Glutamatergic neuron (in vitro differentiated cells): ENCODE data around the gene IL2RA. TPM values are rescaled to one million over a fixed set of nuclear protein-coding genes. Genes with fewer than 3 reads are reported as not detected.
"Not testable (repeated sequence)": the region's sequence is repeated elsewhere in the genome, so short reads cannot be mapped to it uniquely, and the experiment has no call there.

ENCODE experiments used
- DNase-seq: peaks from one replicate; pipeline ENCODE4 v3.0.0; 2022
- H3K27ac Mint-ChIP-seq: one replicate; pipeline ENCODE4 v1.8.0; 2020; ENCODE audit warnings: mild to moderate bottlenecking, mixed read lengths, inconsistent platforms; ENCODE audit not compliant: unreplicated experiment
- H3K27me3 Mint-ChIP-seq: one replicate; pipeline ENCODE4 v1.8.0; 2020; ENCODE audit warnings: mild to moderate bottlenecking, moderate library complexity, mixed read lengths, inconsistent platforms; ENCODE audit not compliant: unreplicated experiment
- H3K36me3 Mint-ChIP-seq: one replicate; pipeline ENCODE4 v1.8.0; 2020; ENCODE audit warnings: mild to moderate bottlenecking, mixed read lengths, inconsistent platforms; ENCODE audit not compliant: unreplicated experiment
- H3K4me1 Mint-ChIP-seq: one replicate; pipeline ENCODE4 v1.8.0; 2020; ENCODE audit warnings: mild to moderate bottlenecking, low read depth, mixed read lengths, inconsistent platforms; ENCODE audit not compliant: unreplicated experiment
- H3K4me3 Mint-ChIP-seq: one replicate; pipeline ENCODE4 v1.8.0; 2020; ENCODE audit warnings: mild to moderate bottlenecking, mixed read lengths, inconsistent platforms; ENCODE audit not compliant: unreplicated experiment
- H3K9me3 Mint-ChIP-seq: one replicate; pipeline ENCODE4 v1.8.0; 2020; ENCODE audit warnings: mild to moderate bottlenecking, moderate library complexity, mixed read lengths, inconsistent platforms; ENCODE audit not compliant: unreplicated experiment
- total RNA-seq: library from RNA; stranded (reverse); fragmentation: NEBNext Ultra II Directional; extraction: Animal tissue kit (Norgen Biotek cat#: 25700); gene quantifications from one replicate; pipeline ENCODE4 v1.2.1, GENCODE V29; 2021; ENCODE audit not compliant: unreplicated experiment
- TF ChIP-seq, protein P1 (sequence below): fragments of 200-600 bp; sonication (generic); IDR thresholded peaks from one replicate; pipeline ENCODE4 v1.5.0; 2021; ENCODE audit not compliant: partially characterized antibody, unreplicated experiment

The IL2RA gene
- total RNA-seq, 1 donor from 2014 or later: not detected

DNA sequence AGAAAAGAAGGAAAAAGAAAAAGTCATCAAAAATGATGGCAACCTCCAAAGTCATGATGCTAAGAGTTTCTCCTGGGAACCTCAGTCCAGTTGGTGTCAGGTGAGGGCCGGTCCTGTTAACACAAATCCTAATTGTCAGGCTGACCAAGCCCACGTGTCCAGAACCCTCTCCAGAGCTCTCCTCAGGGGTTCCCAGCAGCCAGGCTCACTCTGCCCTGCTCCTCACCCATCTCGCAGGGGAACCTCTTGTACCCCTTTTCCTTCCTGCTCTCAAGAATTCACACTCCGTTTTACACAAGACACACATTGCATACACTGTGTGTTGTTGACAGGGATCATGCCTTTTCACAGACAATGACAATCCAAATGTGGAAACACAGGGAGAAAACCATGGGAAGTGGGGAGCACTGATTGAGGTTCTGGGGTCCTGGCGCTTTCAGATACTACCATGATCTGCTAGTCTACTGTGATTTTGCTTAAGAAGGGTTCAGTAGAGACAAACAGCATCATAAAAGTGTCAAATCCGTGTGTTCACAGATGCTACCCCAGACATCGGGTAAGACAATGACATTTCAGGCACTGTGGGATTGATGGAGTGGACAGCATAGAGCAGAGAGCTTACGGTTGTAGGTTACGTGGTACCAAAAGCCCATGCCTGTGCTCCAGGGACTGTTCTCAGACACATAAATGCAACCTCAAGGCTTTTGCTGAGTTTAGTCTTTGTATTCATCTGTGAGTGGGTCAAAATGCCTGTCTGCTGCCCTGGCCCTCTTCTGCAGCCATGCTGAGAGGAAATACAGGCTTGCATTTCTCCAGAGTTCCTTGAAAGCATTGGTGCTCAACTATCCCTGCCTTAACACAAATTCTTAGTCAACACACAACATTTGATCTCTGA, 16.0 kb downstream of the IL2RA start:
- no peaks in the 10 kb centered on the region for H3K9me3 Mint-ChIP-seq
- H3K4me1 Mint-ChIP-seq: no peaks in the 10 kb centered on the region
- H3K27me3 Mint-ChIP-seq: peaks cover 3% of the 10 kb centered on the region
- no peaks in the 10 kb centered on the region for H3K36me3 Mint-ChIP-seq
- no peak overlapping the region for H3K4me3 Mint-ChIP-seq
- TF ChIP-seq, protein P1, sequence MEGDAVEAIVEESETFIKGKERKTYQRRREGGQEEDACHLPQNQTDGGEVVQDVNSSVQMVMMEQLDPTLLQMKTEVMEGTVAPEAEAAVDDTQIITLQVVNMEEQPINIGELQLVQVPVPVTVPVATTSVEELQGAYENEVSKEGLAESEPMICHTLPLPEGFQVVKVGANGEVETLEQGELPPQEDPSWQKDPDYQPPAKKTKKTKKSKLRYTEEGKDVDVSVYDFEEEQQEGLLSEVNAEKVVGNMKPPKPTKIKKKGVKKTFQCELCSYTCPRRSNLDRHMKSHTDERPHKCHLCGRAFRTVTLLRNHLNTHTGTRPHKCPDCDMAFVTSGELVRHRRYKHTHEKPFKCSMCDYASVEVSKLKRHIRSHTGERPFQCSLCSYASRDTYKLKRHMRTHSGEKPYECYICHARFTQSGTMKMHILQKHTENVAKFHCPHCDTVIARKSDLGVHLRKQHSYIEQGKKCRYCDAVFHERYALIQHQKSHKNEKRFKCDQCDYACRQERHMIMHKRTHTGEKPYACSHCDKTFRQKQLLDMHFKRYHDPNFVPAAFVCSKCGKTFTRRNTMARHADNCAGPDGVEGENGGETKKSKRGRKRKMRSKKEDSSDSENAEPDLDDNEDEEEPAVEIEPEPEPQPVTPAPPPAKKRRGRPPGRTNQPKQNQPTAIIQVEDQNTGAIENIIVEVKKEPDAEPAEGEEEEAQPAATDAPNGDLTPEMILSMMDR: no peak
- no peak for DNase-seq
- no peak overlapping the region for H3K27ac Mint-ChIP-seq

DNA sequence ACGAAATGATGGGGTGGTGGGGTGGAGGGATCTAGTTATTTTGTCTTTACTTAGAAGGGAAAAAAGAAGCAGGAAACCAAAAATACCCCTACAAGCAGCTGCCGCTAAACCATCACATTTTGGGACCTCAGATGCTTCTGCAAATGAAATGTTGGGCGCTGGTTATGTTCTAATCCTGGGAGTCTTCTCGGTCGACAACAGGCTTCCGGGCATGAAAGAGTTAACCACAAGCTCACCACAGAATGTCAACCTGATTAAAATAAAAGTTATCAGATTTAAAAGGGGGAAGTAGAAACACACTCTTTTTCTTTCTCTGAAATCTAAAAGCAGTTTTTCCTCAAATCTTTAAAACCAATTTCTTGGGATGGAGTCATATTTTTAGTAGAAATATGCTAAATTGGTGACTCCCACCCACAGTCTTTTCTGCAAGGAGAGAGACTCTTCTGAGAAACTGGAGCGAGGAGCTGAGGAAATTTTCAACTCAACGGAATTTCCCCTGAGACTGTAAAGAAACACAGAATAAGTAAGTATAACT, 16.8 kb downstream of the IL2RA start:
- Mint-ChIP-seq H3K4me3 (no peak overlapping the region), H3K27ac (no peak overlapping the region), H3K9me3 (no peaks in the 10 kb centered on the region), H3K4me1 (no peaks in the 10 kb centered on the region), H3K36me3 (no peaks in the 10 kb centered on the region), H3K27me3 (no peaks in the 10 kb centered on the region)
- TF ChIP-seq, protein P1: no peak
- DNase-seq: no peak

DNA sequence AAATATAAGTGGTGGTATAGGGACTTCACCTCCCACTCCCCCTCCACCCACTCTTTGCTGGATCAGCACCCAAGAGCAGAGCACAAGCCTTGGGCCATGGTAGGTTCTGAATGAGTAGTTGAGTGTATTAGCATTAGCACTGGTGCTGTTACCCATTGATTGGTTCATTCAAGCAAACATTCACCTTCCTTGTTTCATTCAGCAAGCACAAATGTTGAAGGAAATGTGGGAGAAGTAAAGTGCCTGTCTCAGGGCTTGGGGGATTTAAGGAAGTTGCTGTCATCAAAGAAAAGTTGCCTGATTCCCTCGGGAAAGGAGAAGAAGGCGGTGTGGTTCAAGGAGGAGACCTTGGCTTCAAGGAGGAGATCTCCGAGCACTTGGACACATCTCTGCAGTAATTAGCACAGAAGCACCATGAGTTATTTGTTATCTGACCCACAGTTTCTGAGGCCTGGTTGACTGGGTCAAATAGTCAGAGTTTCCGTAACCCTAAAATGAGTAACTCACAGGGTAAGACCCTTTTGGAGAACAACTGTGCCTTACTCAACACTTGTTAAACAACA, 17.3 kb downstream of the IL2RA start:
- Mint-ChIP-seq H3K9me3 (no peaks in the 10 kb centered on the region), H3K27me3 (no peaks in the 10 kb centered on the region), H3K4me1 (no peaks in the 10 kb centered on the region), H3K36me3 (no peaks in the 10 kb centered on the region), H3K27ac (no peak overlapping the region), H3K4me3 (no peak overlapping the region)
- TF ChIP-seq, protein P1: no peak
- DNase-seq: no peak

DNA sequence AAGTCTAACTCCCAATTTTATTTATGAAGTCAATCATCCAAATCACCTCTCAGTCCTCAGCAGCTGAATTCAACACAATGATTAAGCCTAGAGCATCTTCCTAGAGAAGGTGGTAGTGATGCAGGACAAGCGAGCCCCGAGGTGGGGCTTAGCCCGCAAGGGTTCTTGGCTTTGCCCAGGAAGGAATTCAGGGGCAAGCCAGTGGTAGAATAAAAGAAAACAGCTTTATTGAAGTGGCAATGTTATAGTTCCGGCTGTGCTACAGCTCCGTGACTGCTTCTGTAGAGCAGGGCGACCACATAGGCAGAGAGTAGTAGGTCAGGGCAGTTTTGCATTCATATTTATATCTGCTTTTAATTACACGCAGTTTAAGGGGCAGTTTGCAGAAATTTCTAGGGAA, 18.1 kb downstream of the IL2RA start:
- DNase-seq: no peak
- TF ChIP-seq, protein P1: no peak
- Mint-ChIP-seq H3K9me3 (no peaks in the 10 kb centered on the region), H3K27ac (no peak overlapping the region), H3K4me3 (no peak overlapping the region), H3K36me3 (no peaks in the 10 kb centered on the region), H3K4me1 (no peaks in the 10 kb centered on the region), H3K27me3 (no peaks in the 10 kb centered on the region)

DNA sequence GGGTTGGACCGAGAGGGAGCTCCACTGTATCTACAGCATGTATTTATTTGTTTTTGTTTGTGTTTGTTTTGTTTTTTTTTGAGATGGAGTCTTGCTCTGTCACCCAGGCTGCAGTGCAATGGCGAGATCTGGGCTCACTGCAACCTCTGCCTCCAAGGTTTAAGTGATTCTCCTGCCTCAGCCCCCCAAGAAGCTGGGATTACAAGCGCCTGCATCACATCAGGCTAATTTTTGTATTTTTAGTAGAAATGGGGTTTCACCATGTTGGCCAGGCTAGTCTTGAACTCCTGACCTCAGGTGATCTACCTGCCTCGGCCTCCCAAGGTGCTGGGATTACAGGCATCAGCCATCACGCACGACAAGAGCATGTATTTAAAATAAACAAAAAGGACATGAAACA, 18.8 kb downstream of the IL2RA start:
- not testable (repeated sequence) for H3K4me3 Mint-ChIP-seq, H3K36me3 Mint-ChIP-seq, H3K27me3 Mint-ChIP-seq, H3K4me1 Mint-ChIP-seq, H3K27ac Mint-ChIP-seq, DNase-seq, H3K9me3 Mint-ChIP-seq
